ENCODE data around the gene MSRB1. TPM values are rescaled to one million over a fixed set of nuclear protein-coding genes. Genes with fewer than 3 reads are reported as not detected.

The MSRB1 gene
- total and polyA plus RNA-seq, 2 of the 8 experiments (the other 6 are each of a cell fraction or from before 2014, with no cell fraction given): 28.2 to 51.4 TPM

GRCh38 chr16:1960665-1961630 lies 17.9 kb upstream of the MSRB1 start (continued):
- TF ChIP-seq CHD7 (IDR thresholded peaks at IDR 0.05; ENCODE audit: insufficient replicate concordance, low read length): no peak
- peak; percentile 71; the same call in 1 of the 2 replicates for TF ChIP-seq SP4 (IDR thresholded peaks at IDR 0.05; ENCODE audit: low read length)
- peak in 1 of 2 experiments; percentile 72; a peak in 1 of 4 replicates for TF ChIP-seq SIN3A (conservative IDR thresholded peaks at IDR 0.05 in 1 of 2, IDR thresholded peaks at IDR 0.05 in 1 of 2; ENCODE audit: low read depth in 1 of 2, low read length in 2 of 2)
- TF ChIP-seq ATF2 (IDR thresholded peaks at IDR 0.05; ENCODE audit: low read length): peak; percentile 85; the same call in 1 of the 2 replicates
- TF ChIP-seq TAF7 (optimal IDR thresholded peaks at IDR 0.05; ENCODE audit: borderline replicate concordance, low read depth, low read length): peak; percentile 68
- peak; percentile 24; the same call in 1 of the 2 replicates for TF ChIP-seq SP1 (IDR thresholded peaks at IDR 0.05; ENCODE audit: low read depth, low read length)
- no peak for TF ChIP-seq BCL11A (IDR thresholded peaks at IDR 0.05; ENCODE audit: low read depth in 2 of 2, low read length in 2 of 2)

Data from H1 (cell line).